Measurements from ENCODE around the gene PRKN.

Gene PRKN

GRCh38 chr6:161363286-161363685 lies 1364.3 kb downstream of the PRKN start:
- TF ChIP-seq CTCF (IDR thresholded peaks at IDR 0.05; ENCODE audit: low read depth, low read length): no peak

GRCh38 chr6:161362266-161362665 lies 1365.3 kb downstream of the PRKN start:
- no peak for DNase-seq (ENCODE audit: low read depth, low spot score)
- H3K4me3 ChIP-seq (ENCODE audit: low read depth, low read length): no peak overlapping the region
- in situ Hi-C loops (cut with HindIII; ENCODE audit: low sequenced_read_pairs): no loop called here
- no peak for TF ChIP-seq CTCF (IDR thresholded peaks at IDR 0.05; ENCODE audit: low read depth, low read length)

More at GRCh38 chr6:161363286-161363685, 1364.3 kb downstream of the PRKN start:
- DNase-seq (ENCODE audit: low read depth, low spot score): no peak
- H3K4me3 ChIP-seq (ENCODE audit: low read depth, low read length): no peak overlapping the region
- in situ Hi-C loops (cut with HindIII; ENCODE audit: low sequenced_read_pairs): no loop called here

GRCh38 chr6:161361529-161361928 lies 1366.0 kb downstream of the PRKN start:
- in situ Hi-C loops (cut with HindIII; ENCODE audit: low sequenced_read_pairs): no loop called here
- no peak for TF ChIP-seq CTCF (IDR thresholded peaks at IDR 0.05; ENCODE audit: low read depth, low read length)
- no peak for DNase-seq (ENCODE audit: low read depth, low spot score)
- no peak overlapping the region for H3K4me3 ChIP-seq (ENCODE audit: low read depth, low read length)

- no peak for DNase-seq (ENCODE audit: low read depth, low spot score)
- no peak overlapping the region for H3K4me3 ChIP-seq (ENCODE audit: low read depth, low read length)
- TF ChIP-seq CTCF (IDR thresholded peaks at IDR 0.05; ENCODE audit: low read depth, low read length): no peak
- in situ Hi-C loops (cut with HindIII; ENCODE audit: low sequenced_read_pairs): no loop called here
Observed at GRCh38 chr6:161360520-161360919, 1367.0 kb downstream of the PRKN start.

GRCh38 chr6:161359618-161359945 lies 1368.0 kb downstream of the PRKN start:
- TF ChIP-seq CTCF (IDR thresholded peaks at IDR 0.05; ENCODE audit: low read depth, low read length): no peak
- in situ Hi-C loops (cut with HindIII; ENCODE audit: low sequenced_read_pairs): no loop called here
- no peak for DNase-seq (ENCODE audit: low read depth, low spot score)
- H3K4me3 ChIP-seq (ENCODE audit: low read depth, low read length): no peak overlapping the region

- no peak overlapping the region for H3K4me3 ChIP-seq (ENCODE audit: low read depth, low read length)
- TF ChIP-seq CTCF (IDR thresholded peaks at IDR 0.05; ENCODE audit: low read depth, low read length): no peak
- in situ Hi-C loops (cut with HindIII; ENCODE audit: low sequenced_read_pairs): no loop called here
Observed at GRCh38 chr6:161356167-161356854, 1371.3 kb downstream of the PRKN start.

More at GRCh38 chr6:161356167-161356854, 1371.3 kb downstream of the PRKN start:
- DNase-seq (ENCODE audit: low read depth, low spot score): no peak

Data from astrocyte of the spinal cord (primary cell).